WERI-Rb-1 (cell line): ENCODE measurements around the gene UGT2B17.
"Not testable (repeated sequence)": the region's sequence is repeated elsewhere in the genome, so short reads cannot be mapped to it uniquely, and the experiment has no call there.

ENCODE experiments used
- DNase-seq: peaks from one replicate; pipeline ENCODE4 v3.0.0-alpha.2; 2020
- H3K27ac ChIP-seq: fragments of 250-450 bp; sonication (Bioruptor Pico); 2 replicates; pipeline ENCODE4 v1.5.1; 2020; ENCODE audit warnings: mild to moderate bottlenecking, moderate library complexity
- H3K27me3 ChIP-seq: fragments of 250-450 bp; sonication (Bioruptor Pico); 2 replicates; pipeline ENCODE4 v1.5.1; 2021; ENCODE audit warnings: mild to moderate bottlenecking, low read depth, moderate library complexity; ENCODE audit not compliant: insufficient read depth, severe bottlenecking
- H3K36me3 ChIP-seq: fragments of 250-450 bp; sonication (Bioruptor Pico); 2 replicates; pipeline ENCODE4 v1.5.1; 2020; ENCODE audit warnings: mild to moderate bottlenecking, moderate library complexity
- H3K4me3 ChIP-seq: 2 replicates; pipeline ENCODE4 v1.5.1; 2011; ENCODE audit warnings: low read depth, mild to moderate bottlenecking, control low read depth, low read length
- H3K9me3 ChIP-seq: fragments of 250-450 bp; sonication (Bioruptor Pico); 2 replicates; pipeline ENCODE4 v1.5.1; 2021; ENCODE audit warnings: mild to moderate bottlenecking, moderate library complexity; ENCODE audit not compliant: severe bottlenecking
- CTCF ChIP-seq: IDR thresholded peaks from 2 replicates; pipeline ENCODE4 v1.5.1; 2011; ENCODE audit warnings: low read depth, mild to moderate bottlenecking, control low read depth, inconsistent platforms, low read length

UGT2B17 gene

GRCh38 chr4:68576272-68577125 is at the start of gene UGT2B17:
TSS of gene UGT2B17 (minus strand) at chr4:68576322. CDS start at chr4:68568484, 7,838 bp downstream.
- Histone ChIP-seq H3K4me3 (no peak within 1 kb of the TSS), H3K9me3 (no peaks in the 10 kb centered on the region), H3K27me3 (no peaks in the 10 kb centered on the region), H3K27ac (no peak within 1 kb of the TSS), H3K36me3 (no peaks in the 10 kb centered on the region)
- no peak for DNase-seq
- TF ChIP-seq CTCF: no peak

GRCh38 chr4:68622731-68623130 is 46.6 kb upstream of the UGT2B17 start:
- not testable (repeated sequence) for DNase-seq, H3K27ac ChIP-seq

GRCh38 chr4:68617003-68617698 is 41.0 kb upstream of the UGT2B17 start:
- Histone ChIP-seq H3K4me3 (no peak overlapping the region), H3K9me3 (no peaks in the 10 kb centered on the region), H3K27me3 (no peaks in the 10 kb centered on the region), H3K36me3 (no peaks in the 10 kb centered on the region), H3K27ac (no peak overlapping the region)
- DNase-seq: no peak
- TF ChIP-seq CTCF: no peak

More at GRCh38 chr4:68622731-68623130, 46.6 kb upstream of the UGT2B17 start:
- H3K36me3 ChIP-seq, H3K4me3 ChIP-seq, H3K9me3 ChIP-seq, H3K27me3 ChIP-seq: not testable (repeated sequence)

- H3K4me3 ChIP-seq: no peak overlapping the region
- TF ChIP-seq CTCF: no peak
Measured at GRCh38 chr4:68615699-68616422, 39.7 kb upstream of the UGT2B17 start.

GRCh38 chr4:68613752-68614151 is 37.6 kb upstream of the UGT2B17 start:
- DNase-seq: no peak
- H3K9me3 ChIP-seq: no peaks in the 10 kb centered on the region
- H3K36me3 ChIP-seq: no peaks in the 10 kb centered on the region
- TF ChIP-seq CTCF: no peak
- H3K27me3 ChIP-seq: no peaks in the 10 kb centered on the region
- H3K4me3 ChIP-seq: no peak overlapping the region
- H3K27ac ChIP-seq: no peak overlapping the region

More at GRCh38 chr4:68615699-68616422, 39.7 kb upstream of the UGT2B17 start:
- H3K9me3 ChIP-seq: no peaks in the 10 kb centered on the region
- no peaks in the 10 kb centered on the region for H3K27me3 ChIP-seq
- DNase-seq: no peak
- no peak overlapping the region for H3K27ac ChIP-seq
- no peaks in the 10 kb centered on the region for H3K36me3 ChIP-seq

- no peak for TF ChIP-seq CTCF
- H3K4me3 ChIP-seq: no peak overlapping the region
- no peak overlapping the region for H3K27ac ChIP-seq
- H3K36me3 ChIP-seq: no peaks in the 10 kb centered on the region
- DNase-seq: no peak
- no peaks in the 10 kb centered on the region for H3K27me3 ChIP-seq
- H3K9me3 ChIP-seq: peaks cover 3% of the 10 kb centered on the region
Measured at GRCh38 chr4:68606240-68606639, 30.1 kb upstream of the UGT2B17 start.
